ENCODE results near the gene ZBBX. TPM values are rescaled to one million over a fixed set of nuclear protein-coding genes. Genes with fewer than 3 reads are reported as not detected.

ZBBX gene
- total and polyA plus RNA-seq, 2 of the 4 experiments (the other 2 are of a cell fraction), result not detected

- Histone ChIP-seq H2BK5ac (ENCODE audit: low read depth, low read length, poor library complexity, severe bottlenecking) (no peak overlapping the region), H3K79me1 (ENCODE audit: low read depth in 1 of 2, low read length in 2 of 2) (no peaks in the 10 kb centered on the region), H2BK20ac (ENCODE audit: low read depth, low read length) (no peak overlapping the region), H2AK9ac (replicated peaks; ENCODE audit: low read depth, low read length, poor library complexity) (no peak overlapping the region), H3K4me2 (ENCODE audit: low read depth, low read length) (no peak overlapping the region), H3K14ac (replicated peaks; ENCODE audit: low read depth, low read length) (no peak overlapping the region), H4K8ac (ENCODE audit: low read depth in 2 of 2, low read length in 2 of 2) (no peak overlapping the region), H2AFZ (replicated peaks; ENCODE audit: low read length, poor library complexity) (no peak overlapping the region), H4K5ac (ENCODE audit: low read depth, low read length) (no peak overlapping the region), H3K56ac (ENCODE audit: extremely low read depth, insufficient read depth, low read length) (no peak overlapping the region), H2BK120ac (ENCODE audit: low read depth, low read length) (no peak overlapping the region), H2AK5ac (ENCODE audit: low read depth, low read length) (no peak overlapping the region), H3K4ac (ENCODE audit: low read depth, low read length) (no peak overlapping the region), H3K4me3 (ENCODE audit: insufficient read depth, low read depth, low read length) (no peak overlapping the region), H3K9me3 (ENCODE audit: control insufficient read depth, insufficient read depth, low read length) (no peaks in the 10 kb centered on the region; the same call in 1 of the 2 replicates), H4K20me1 (ENCODE audit: insufficient read depth, low read length) (no peaks in the 10 kb centered on the region), H3K18ac (ENCODE audit: low read depth, low read length) (no peak overlapping the region), H2BK15ac (ENCODE audit: low read depth, low read length) (no peak overlapping the region), H3K9ac (ENCODE audit: low read depth, low read length) (no peak overlapping the region), H4K91ac (ENCODE audit: insufficient read depth, low read depth, low read length) (no peak overlapping the region), H3K27me3 (ENCODE audit: control insufficient read depth, insufficient read depth, low read length) (no peaks in the 10 kb centered on the region), H3K36me3 (ENCODE audit: control insufficient read depth, insufficient read depth, low read length) (no peaks in the 10 kb centered on the region), H3K9me1 (ENCODE audit: insufficient read depth, low read length) (no peaks in the 10 kb centered on the region), H3K4me1 (ENCODE audit: control insufficient read depth, insufficient read depth, low read length) (no peaks in the 10 kb centered on the region), H3K27ac (ENCODE audit: insufficient read depth, low read length) (no peak overlapping the region), H3K23ac (ENCODE audit: low read depth, low read length) (no peak overlapping the region)
- CTCF ChIA-PET, result no interaction called here
- ATAC-seq (ENCODE audit: low read depth) (no peak), DNase-seq (no peak)
- no peak for TF ChIP-seq SMC3 (IDR thresholded peaks at IDR 0.05; ENCODE audit: low read depth, low read length)
- no peak for TF ChIP-seq USF2 (IDR thresholded peaks at IDR 0.05; ENCODE audit: low read depth, low read length)
- TF ChIP-seq, protein P1, sequence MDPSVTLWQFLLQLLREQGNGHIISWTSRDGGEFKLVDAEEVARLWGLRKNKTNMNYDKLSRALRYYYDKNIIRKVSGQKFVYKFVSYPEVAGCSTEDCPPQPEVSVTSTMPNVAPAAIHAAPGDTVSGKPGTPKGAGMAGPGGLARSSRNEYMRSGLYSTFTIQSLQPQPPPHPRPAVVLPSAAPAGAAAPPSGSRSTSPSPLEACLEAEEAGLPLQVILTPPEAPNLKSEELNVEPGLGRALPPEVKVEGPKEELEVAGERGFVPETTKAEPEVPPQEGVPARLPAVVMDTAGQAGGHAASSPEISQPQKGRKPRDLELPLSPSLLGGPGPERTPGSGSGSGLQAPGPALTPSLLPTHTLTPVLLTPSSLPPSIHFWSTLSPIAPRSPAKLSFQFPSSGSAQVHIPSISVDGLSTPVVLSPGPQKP (IDR thresholded peaks at IDR 0.05; ENCODE audit: borderline replicate concordance, low read depth, low read length), result no peak
- no peak for TF ChIP-seq POLR2A (IDR thresholded peaks at IDR 0.05; ENCODE audit: low read depth, low read length)
- dilution Hi-C loops (cut with HindIII; ENCODE audit: low sequenced_read_pairs, unreplicated experiment) (no loop called here), intact Hi-C loops (cut with micrococcal nuclease) (no loop called here), in situ Hi-C loops (cut with MboI; ENCODE audit: low sequenced_read_pairs) (no loop called here)
- BruUV-seq (replicated peaks), result no TSS peak
- WGBS, 2 experiments (ENCODE audit: extremely low coverage in 2 of 2, insufficient read length in 1 of 2), result no CpG with 5 or more reads among the region's 2 CpGs
- POLR2A ChIA-PET (ENCODE audit: unreplicated experiment), result no interaction called here
These were observed 77.4 kb downstream of the ZBBX start for GRCh38 chr3:167302678-167303077.
